ENCODE measurements around the gene GPR135. TPM values are rescaled to one million over a fixed set of nuclear protein-coding genes. Genes with fewer than 3 reads are reported as not detected.

The GPR135 gene
- total and polyA plus RNA-seq, 2 of the 13 experiments (the other 11 are each of a cell fraction or from before 2014, with no cell fraction given): 0.46 to 1.3 TPM

DNA sequence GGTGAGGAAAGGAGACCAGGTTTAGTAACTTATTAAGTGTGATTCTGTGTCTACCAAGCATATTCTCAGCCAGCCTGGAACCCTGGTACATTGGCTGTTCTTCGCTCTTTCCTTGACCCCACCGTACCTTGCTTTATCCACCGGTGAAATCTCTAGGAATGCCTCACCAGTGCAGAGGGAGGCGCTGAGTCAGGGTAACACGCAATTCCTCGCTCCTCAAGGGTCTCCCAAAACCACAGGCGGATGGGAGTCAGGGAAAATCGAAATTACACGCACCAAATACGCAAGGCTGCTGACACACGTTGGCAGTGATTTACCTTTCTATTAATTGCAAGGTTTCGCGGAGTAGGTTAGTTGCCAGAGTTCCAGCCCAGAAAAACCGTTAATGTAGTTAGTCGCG is 18.2 kb upstream of the GPR135 start:
- ChIA-PET CTCF (ENCODE audit: low intra/inter-chr PET ratio, low total read pairs) (no interaction called here), POLR2A (interaction anchor here (1.2 to 1.7 kb wide), 5 partner anchors 8 to 268 kb away, joined by 3 to 18 read pairs (median 6); partner anchors contain the start of gene GPR135)
- ATAC-seq: peak; percentile 2
- H3K9ac ChIP-seq (ENCODE audit: insufficient read depth, low read depth, low read length): peak overlapping the region; percentile 97
- H3K4me3 ChIP-seq (replicated peaks in 1 of 3; ENCODE audit: insufficient read depth in 1 of 3, low read depth in 2 of 3, low read length in 3 of 3): peak overlapping the region; percentile 78 to 87 (median 83)
- H2AFZ ChIP-seq (ENCODE audit: low read length): no peak overlapping the region
- no peak for DNase-seq (ENCODE audit: low spot score)
- H3K36me3 ChIP-seq (replicated peaks in 1 of 2; ENCODE audit: control insufficient read depth in 1 of 2, insufficient read depth in 2 of 2, low read length in 2 of 2): peaks cover 0 to 3% of the 10 kb centered on the region in 2 experiments; a peak in 3 of 5 replicates
- H4K20me1 ChIP-seq (ENCODE audit: insufficient read depth, low read length): peaks cover 12% of the 10 kb centered on the region
- H3K27ac ChIP-seq (ENCODE audit: extremely low read length, insufficient read depth, low read length): peak overlapping the region; percentile 96
- 4% methylated on average over 5 of the region's 16 CpGs for WGBS (ENCODE audit: low lambda C conversion rate)
- peaks cover 46% of the 10 kb centered on the region for H3K4me1 ChIP-seq (ENCODE audit: insufficient read depth, low read length)
- H3K9me3 ChIP-seq (ENCODE audit: low read length): no peaks in the 10 kb centered on the region
- TF ChIP-seq, protein P1, sequence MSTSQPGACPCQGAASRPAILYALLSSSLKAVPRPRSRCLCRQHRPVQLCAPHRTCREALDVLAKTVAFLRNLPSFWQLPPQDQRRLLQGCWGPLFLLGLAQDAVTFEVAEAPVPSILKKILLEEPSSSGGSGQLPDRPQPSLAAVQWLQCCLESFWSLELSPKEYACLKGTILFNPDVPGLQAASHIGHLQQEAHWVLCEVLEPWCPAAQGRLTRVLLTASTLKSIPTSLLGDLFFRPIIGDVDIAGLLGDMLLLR (CRISPR knock-in tag; IDR thresholded peaks at IDR 0.05): no peak
- 0 out of 2 replicates have a peak, but pooled peaks have one; percentile 16 for TF ChIP-seq JUND (CRISPR knock-in tag; IDR thresholded peaks at IDR 0.05)
- in situ Hi-C loops (cut with HindIII; ENCODE audit: extremely low pct_ligation_motif_present, low pct_unique_long_range_greater_than_20kb): no loop called here
- H3K27me3 ChIP-seq (ENCODE audit: control insufficient read depth in 1 of 2, insufficient read depth in 2 of 2, low read length in 2 of 2): peaks cover 0 to 4% of the 10 kb centered on the region in 2 experiments; a peak in 1 of 5 replicates
- BruUV-seq (replicated peaks): no TSS peak
- peak overlapping the region; percentile 93 for H3K4me2 ChIP-seq (ENCODE audit: low read depth, low read length)
- intact Hi-C loops (cut with micrococcal nuclease; ENCODE audit: unreplicated experiment): no loop called here
- H3K79me2 ChIP-seq (ENCODE audit: insufficient read depth, low read length): peaks cover 47% of the 10 kb centered on the region
- FAIRE-seq: no peak

DNA sequence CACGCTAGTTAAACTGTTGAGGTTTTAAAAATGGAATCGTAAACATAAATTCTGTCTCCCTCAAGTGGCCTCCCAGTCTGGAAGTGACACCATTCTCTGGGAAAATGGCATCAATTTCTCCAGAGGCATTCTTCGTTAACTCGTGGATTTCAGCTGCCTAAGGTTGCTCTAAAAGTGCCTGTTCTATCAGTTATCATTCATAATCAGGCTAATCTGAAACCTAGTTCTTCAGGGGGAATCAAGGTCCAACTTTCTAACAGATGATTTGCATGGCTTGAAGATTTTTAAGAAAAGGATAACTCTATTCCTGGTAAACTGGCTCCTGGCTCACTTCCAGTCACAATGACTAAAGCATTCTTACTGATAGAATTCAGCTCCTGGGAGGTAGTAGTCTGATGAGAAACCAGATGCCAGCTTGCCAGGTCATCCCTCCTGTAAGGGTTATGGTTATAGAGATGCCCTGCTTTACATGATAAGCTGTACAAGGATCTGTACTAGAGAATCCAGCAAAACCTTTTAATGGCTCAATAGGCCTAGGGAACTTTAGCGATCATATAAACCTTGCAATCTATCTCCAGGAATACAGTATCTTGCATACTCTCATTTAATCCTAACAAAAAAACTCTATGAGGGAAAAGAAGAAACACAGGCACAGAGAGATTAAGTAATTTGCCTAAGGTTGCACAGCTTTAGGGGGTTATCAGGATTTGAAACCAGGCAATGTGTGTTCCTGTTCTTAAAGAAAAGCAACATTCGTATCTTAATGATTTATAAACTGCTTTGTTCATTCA is 17.6 kb upstream of the GPR135 start:
- no peak for ATAC-seq
- H3K4me1 ChIP-seq (ENCODE audit: insufficient read depth, low read length): peaks cover 46% of the 10 kb centered on the region
- DNase-seq (ENCODE audit: low spot score): peak; percentile 58
- no peaks in the 10 kb centered on the region; a peak in 3 of 5 replicates for H3K36me3 ChIP-seq (replicated peaks in 1 of 2; ENCODE audit: control insufficient read depth in 1 of 2, insufficient read depth in 2 of 2, low read length in 2 of 2)
- no peak overlapping the region for H2AFZ ChIP-seq (ENCODE audit: low read length)
- H3K27me3 ChIP-seq (ENCODE audit: control insufficient read depth in 1 of 2, insufficient read depth in 2 of 2, low read length in 2 of 2): peaks cover 0 to 4% of the 10 kb centered on the region in 2 experiments; a peak in 1 of 5 replicates
- peaks cover 47% of the 10 kb centered on the region for H3K79me2 ChIP-seq (ENCODE audit: insufficient read depth, low read length)
- ChIA-PET CTCF (ENCODE audit: low intra/inter-chr PET ratio, low total read pairs) (no interaction called here), POLR2A (interaction anchor here (1.2 to 1.7 kb wide), 2 partner anchors 207 to 267 kb away, joined by 3 to 4 read pairs; no protein-coding TSS in a partner anchor)
- WGBS (ENCODE audit: low lambda C conversion rate): 39% methylated on average over 6 of the region's 6 CpGs
- H3K9me3 ChIP-seq (ENCODE audit: low read length): no peaks in the 10 kb centered on the region
- intact Hi-C loops (cut with micrococcal nuclease; ENCODE audit: unreplicated experiment) (no loop called here), in situ Hi-C loops (cut with HindIII; ENCODE audit: extremely low pct_ligation_motif_present, low pct_unique_long_range_greater_than_20kb) (no loop called here)
- peak overlapping the region; percentile 78 to 87 (median 83) for H3K4me3 ChIP-seq (replicated peaks in 1 of 3; ENCODE audit: insufficient read depth in 1 of 3, low read depth in 2 of 3, low read length in 3 of 3)
- peak overlapping the region; percentile 93 for H3K4me2 ChIP-seq (ENCODE audit: low read depth, low read length)
- TSS peak; percentile 63 for BruUV-seq (replicated peaks)
- 0 out of 2 replicates have a peak, but pooled peaks have one; percentile 48 for TF ChIP-seq KDM1A (CRISPR knock-in tag; IDR thresholded peaks at IDR 0.05)
- 0 out of 2 replicates have a peak, but pooled peaks have one; percentile 35 for TF ChIP-seq NFE2L2 (IDR thresholded peaks at IDR 0.05; ENCODE audit: low read length)
- TF ChIP-seq NR2F2 (IDR thresholded peaks at IDR 0.05; ENCODE audit: borderline replicate concordance, low read depth): 0 out of 2 replicates have a peak, but pooled peaks have one; percentile 2
- TF ChIP-seq, protein P2, sequence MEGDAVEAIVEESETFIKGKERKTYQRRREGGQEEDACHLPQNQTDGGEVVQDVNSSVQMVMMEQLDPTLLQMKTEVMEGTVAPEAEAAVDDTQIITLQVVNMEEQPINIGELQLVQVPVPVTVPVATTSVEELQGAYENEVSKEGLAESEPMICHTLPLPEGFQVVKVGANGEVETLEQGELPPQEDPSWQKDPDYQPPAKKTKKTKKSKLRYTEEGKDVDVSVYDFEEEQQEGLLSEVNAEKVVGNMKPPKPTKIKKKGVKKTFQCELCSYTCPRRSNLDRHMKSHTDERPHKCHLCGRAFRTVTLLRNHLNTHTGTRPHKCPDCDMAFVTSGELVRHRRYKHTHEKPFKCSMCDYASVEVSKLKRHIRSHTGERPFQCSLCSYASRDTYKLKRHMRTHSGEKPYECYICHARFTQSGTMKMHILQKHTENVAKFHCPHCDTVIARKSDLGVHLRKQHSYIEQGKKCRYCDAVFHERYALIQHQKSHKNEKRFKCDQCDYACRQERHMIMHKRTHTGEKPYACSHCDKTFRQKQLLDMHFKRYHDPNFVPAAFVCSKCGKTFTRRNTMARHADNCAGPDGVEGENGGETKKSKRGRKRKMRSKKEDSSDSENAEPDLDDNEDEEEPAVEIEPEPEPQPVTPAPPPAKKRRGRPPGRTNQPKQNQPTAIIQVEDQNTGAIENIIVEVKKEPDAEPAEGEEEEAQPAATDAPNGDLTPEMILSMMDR (CRISPR knock-in tag; IDR thresholded peaks at IDR 0.05): no peak
- peak; percentile 34; the same call in 1 of the 2 replicates for TF ChIP-seq ZNF768 (CRISPR knock-in tag; IDR thresholded peaks at IDR 0.05)
- peak in 1 of 2 experiments; percentile 38; a peak in 2 of 4 replicates for TF ChIP-seq POLR2A (IDR thresholded peaks at IDR 0.05; ENCODE audit: insufficient read depth in 1 of 2, low read depth in 2 of 2, low read length in 2 of 2)
- H3K27ac ChIP-seq (ENCODE audit: extremely low read length, insufficient read depth, low read length): peak overlapping the region; percentile 96
- peak overlapping the region; percentile 97 for H3K9ac ChIP-seq (ENCODE audit: insufficient read depth, low read depth, low read length)
- FAIRE-seq: no peak
- peaks cover 12% of the 10 kb centered on the region for H4K20me1 ChIP-seq (ENCODE audit: insufficient read depth, low read length)

Measured in HepG2 (cell line).